ENCODE data around the gene RPS3. TPM values are rescaled to one million over a fixed set of nuclear protein-coding genes. Genes with fewer than 3 reads are reported as not detected.
"Not testable (repeated sequence)": the region's sequence is repeated elsewhere in the genome, so short reads cannot be mapped to it uniquely, and the experiment has no call there.

The RPS3 gene
- total and polyA plus RNA-seq, 12 donors, result 776 to 2,024 (median 1,374) TPM

DNA sequence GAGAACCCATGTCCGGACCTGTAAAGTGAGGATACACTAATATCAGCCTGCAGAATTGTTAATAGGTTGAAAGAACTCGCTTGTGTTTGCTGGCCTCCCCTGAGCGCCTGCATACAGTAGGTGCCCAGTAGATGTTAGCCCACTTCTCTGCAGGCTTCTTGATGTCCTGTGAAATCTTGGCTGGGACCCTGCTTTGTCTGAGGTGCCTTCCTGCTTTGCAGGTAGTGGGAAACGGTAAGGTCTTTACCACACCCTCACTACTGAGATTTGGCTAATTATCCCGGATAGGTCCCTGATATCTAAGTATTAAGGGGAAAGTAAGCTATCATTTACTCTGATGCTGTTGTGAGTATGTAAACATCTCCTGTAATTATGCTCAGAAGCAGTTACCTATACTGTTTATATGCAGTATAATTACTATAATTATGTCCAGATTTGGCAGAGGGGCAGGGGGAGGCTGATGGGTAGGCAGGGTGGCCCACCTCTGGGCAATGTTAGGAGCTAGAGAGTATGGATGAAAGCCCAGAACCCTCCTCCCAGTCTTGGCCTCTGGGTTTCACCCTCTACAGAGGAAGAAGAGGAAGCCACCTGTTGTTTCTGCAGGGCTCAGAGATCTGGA, 46.6 kb upstream of the RPS3 start:
- Histone ChIP-seq H3K27me3 (no peaks in the 10 kb centered on the region), H3K4me3 (peak overlapping the region in 1 of 4 donors; percentile 77), H3K36me3 (replicated peaks in 1 of 2) (no peaks in the 10 kb centered on the region), H3K27ac (peak overlapping the region in 4 of 5 donors; percentile 45 to 95 (median 76)), H3K9me3 (replicated peaks in 1 of 3) (no peaks in the 10 kb centered on the region), H3K4me1 (replicated peaks in 1 of 2) (peaks cover 11 to 35% of the 10 kb centered on the region in 2 donors)
- 18 to 43% (median 36%) methylated on average over 5 of the region's 5 CpGs for WGBS, 4 donors
- TF ChIP-seq, protein P1, sequence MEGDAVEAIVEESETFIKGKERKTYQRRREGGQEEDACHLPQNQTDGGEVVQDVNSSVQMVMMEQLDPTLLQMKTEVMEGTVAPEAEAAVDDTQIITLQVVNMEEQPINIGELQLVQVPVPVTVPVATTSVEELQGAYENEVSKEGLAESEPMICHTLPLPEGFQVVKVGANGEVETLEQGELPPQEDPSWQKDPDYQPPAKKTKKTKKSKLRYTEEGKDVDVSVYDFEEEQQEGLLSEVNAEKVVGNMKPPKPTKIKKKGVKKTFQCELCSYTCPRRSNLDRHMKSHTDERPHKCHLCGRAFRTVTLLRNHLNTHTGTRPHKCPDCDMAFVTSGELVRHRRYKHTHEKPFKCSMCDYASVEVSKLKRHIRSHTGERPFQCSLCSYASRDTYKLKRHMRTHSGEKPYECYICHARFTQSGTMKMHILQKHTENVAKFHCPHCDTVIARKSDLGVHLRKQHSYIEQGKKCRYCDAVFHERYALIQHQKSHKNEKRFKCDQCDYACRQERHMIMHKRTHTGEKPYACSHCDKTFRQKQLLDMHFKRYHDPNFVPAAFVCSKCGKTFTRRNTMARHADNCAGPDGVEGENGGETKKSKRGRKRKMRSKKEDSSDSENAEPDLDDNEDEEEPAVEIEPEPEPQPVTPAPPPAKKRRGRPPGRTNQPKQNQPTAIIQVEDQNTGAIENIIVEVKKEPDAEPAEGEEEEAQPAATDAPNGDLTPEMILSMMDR (IDR thresholded peaks at IDR 0.05), result no peak
- no peak for TF ChIP-seq POLR2A (IDR thresholded peaks at IDR 0.05)
- intact Hi-C loops (cut with DNase I), result no loop called here
- no peak for DNase-seq

DNA sequence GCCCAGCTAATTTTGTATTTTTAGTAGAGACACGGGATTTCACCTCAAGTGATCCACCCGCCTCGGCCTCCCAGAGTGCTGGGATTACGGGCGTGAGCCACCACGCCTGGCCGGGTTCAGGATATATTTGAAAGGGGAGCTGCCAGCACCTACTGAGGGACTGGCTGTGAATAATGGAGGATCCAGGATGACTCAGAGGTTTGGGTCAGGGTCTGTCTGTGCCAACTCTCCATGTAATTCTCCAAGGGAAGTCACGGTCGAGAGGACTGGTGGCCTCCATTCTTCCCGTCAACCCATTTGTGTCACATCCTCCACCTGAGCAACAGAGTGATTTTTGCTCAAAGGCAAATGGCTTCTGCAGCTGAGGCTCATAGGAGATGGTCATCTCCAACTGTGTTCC, 44.3 kb upstream of the RPS3 start:
- no peak for TF ChIP-seq POLR2A (IDR thresholded peaks at IDR 0.05)
- Histone ChIP-seq H3K27me3 (no peaks in the 10 kb centered on the region), H3K4me1 (replicated peaks in 1 of 2) (peaks cover 0 to 13% of the 10 kb centered on the region in 2 donors), H3K27ac (no peak overlapping the region), H3K4me3 (no peak overlapping the region), H3K36me3 (replicated peaks in 1 of 2) (no peaks in the 10 kb centered on the region), H3K9me3 (replicated peaks in 1 of 3) (no peaks in the 10 kb centered on the region)
- intact Hi-C loops (cut with DNase I), result no loop called here
- whole genome bisulfite sequencing, 4 donors, result 68 to 88% (median 76%) methylated on average over 10 of the region's 10 CpGs
- no peak for DNase-seq

DNA sequence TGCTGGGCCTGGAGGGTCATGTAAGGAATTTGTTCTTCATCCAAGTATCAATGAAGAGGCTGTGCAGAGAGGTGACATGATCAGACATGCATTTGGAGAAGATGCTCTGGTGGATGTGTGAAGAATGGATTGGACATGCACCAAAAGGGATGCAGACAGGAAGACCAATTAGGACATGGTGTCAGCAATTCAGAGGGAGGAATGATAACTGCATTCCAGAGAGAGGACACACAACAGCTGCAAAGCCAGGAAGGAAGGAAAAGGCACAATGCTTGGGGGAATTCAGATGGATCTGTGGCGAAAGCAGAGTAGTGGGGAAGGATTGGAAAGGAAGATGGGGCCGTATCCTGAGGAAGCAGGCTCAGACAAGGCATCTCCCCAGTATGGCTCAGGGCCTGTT, 42.7 kb upstream of the RPS3 start:
- 65 to 83% (median 73%) methylated on average over 2 of the region's 2 CpGs for WGBS, 4 donors
- Histone ChIP-seq H3K36me3 (replicated peaks in 1 of 2) (no peaks in the 10 kb centered on the region), H3K9me3 (replicated peaks in 1 of 3) (no peaks in the 10 kb centered on the region), H3K4me3 (no peak overlapping the region), H3K27ac (no peak overlapping the region), H3K4me1 (replicated peaks in 1 of 2) (peaks cover 0 to 2% of the 10 kb centered on the region in 2 donors), H3K27me3 (no peaks in the 10 kb centered on the region)
- intact Hi-C loops (cut with DNase I), result no loop called here
- no peak for DNase-seq
- TF ChIP-seq POLR2A (IDR thresholded peaks at IDR 0.05), result no peak
- TF ChIP-seq, protein P1 (IDR thresholded peaks at IDR 0.05), result no peak

DNA sequence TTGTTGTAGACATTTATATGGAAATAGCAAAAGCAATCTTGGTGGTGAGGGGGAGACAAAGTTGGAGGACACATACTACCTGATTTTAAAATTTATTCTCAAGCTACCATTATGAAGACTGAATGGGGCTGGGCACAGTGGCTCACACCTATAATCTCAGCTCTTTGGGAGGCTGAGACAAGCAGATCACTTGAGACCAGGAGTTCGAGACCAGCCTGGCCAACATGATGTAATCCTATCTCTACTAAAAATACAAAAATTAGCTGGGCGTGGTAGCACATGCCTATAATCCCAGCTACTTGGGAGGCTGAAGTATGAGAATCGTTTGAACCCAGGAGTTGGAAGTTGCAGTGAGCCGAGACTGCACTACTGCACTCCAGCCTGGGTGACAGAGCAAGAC, 37.0 kb upstream of the RPS3 start:
- H3K27me3 ChIP-seq; H3K4me1 ChIP-seq (replicated peaks in 1 of 2); H3K36me3 ChIP-seq (replicated peaks in 1 of 2); H3K9me3 ChIP-seq (replicated peaks in 1 of 3); H3K27ac ChIP-seq; intact Hi-C loops (cut with DNase I); DNase-seq; H3K4me3 ChIP-seq: not testable (repeated sequence)
- 71 to 94% (median 81%) methylated on average over 4 of the region's 4 CpGs for WGBS, 4 donors

DNA sequence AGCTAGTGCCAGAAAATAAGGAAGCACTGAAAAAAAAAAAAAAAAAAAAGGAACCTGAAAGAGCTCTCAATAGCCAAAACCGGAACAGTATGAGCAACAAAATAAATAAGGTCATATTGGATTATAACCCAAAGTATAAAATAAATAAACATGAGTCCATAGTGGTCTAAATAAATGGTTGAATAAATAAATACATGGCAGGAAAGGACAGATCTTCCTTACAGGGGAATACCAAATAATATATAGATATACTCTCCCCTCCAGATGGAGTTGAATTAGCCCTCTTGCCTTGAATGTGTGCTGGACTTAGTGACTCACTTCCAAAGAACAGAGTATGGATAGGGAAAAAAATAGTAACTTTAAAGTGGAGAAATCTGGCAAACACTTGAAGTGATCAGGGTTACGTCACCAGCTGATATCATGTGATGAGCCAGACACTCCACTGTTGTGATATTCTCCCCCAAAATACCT, 33.6 kb upstream of the RPS3 start:
- 25 to 47% (median 31%) methylated on average over 2 of the region's 2 CpGs for WGBS, 4 donors
- H3K4me1 ChIP-seq (replicated peaks in 1 of 2), result no peaks in the 10 kb centered on the region
- DNase-seq, result peak in 2 of 7 donors; percentile 21 to 27
- intact Hi-C loops (cut with DNase I), result no loop called here
- no peak overlapping the region for H3K4me3 ChIP-seq
- no peak for TF ChIP-seq POLR2A (IDR thresholded peaks at IDR 0.05)
- TF ChIP-seq, protein P1 (IDR thresholded peaks at IDR 0.05), result no peak
- H3K27me3 ChIP-seq, result no peaks in the 10 kb centered on the region
- H3K27ac ChIP-seq, result peak overlapping the region in 1 of 5 donors; percentile 6
- H3K36me3 ChIP-seq (replicated peaks in 1 of 2), result no peaks in the 10 kb centered on the region
- H3K9me3 ChIP-seq (replicated peaks in 1 of 3), result no peaks in the 10 kb centered on the region

DNA sequence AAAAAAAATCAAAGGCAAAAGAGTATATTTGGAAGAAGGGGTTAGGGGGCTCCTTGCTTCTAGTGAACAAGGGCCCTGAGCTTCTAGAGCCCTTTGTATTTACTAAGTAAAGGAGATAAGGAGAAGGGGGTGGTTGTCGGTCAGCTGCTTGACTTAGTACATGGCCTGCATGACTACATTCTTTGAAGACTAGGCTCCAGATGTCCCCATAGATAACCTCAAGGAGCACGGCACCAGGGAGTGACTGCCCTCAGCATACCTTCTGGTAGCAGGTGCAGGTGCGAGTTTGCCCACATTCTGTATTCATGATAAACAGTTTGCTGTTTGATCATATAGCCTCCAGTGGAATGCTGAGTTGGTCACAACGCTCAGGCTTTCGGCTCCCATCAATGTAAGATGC, 32.5 kb upstream of the RPS3 start:
- intact Hi-C loops (cut with DNase I); DNase-seq: not testable (repeated sequence)

More for the DNA sequence above, 32.5 kb upstream of the RPS3 start:
- H3K9me3 ChIP-seq (replicated peaks in 1 of 3); H3K36me3 ChIP-seq (replicated peaks in 1 of 2); H3K4me1 ChIP-seq (replicated peaks in 1 of 2); H3K27ac ChIP-seq; H3K27me3 ChIP-seq; H3K4me3 ChIP-seq: not testable (repeated sequence)
- WGBS, 4 donors, result 78 to 94% (median 87%) methylated on average over 5 of the region's 5 CpGs
